Measurements from ENCODE around the gene TFDP1.

DNA sequence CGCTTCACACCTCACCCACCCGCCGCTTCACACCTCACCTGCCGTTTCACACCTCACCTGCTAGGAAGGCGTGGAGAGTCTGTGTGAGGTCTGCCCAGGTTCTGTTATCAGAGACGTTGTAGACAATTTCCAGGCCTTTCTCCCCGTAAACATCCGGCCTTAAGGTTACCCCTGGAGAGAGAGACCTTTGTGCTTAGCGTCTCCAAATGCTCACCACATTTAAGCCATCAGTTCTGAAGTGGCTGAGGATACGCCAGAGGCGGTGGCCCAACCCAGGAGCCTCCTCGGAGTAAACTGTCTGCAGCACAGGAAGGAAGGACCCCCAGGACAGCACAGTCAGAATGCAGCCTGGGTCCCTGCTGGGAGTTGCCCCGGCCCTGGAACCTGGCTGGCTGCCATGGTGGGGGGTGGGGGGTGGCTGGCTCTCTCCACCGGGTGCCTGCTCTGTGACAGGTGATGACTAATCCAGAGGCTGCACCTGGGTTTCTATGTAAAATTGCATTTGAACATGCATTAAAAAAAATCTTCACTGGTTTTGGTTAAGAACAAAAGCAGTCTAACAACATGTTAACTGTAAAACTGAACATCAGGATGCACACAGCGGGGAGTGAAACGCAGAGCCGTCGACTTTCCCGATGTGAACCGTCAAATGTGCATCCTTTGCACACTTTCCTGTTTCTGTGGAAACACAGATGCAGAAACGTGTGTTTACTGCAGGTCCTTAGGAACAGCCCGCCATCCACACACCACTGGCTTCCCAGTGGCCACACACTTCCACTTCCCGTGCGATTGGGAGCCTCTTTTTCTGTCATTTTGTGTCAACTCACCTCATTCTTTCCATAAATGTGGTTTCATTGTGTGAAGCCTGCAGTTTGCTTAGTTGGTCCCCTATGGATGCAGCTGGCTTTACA lies 69.0 kb downstream of the TFDP1 start:
- no peak for TF ChIP-seq POLR2AphosphoS5 (IDR thresholded peaks at IDR 0.05)
- TF ChIP-seq, protein P1, sequence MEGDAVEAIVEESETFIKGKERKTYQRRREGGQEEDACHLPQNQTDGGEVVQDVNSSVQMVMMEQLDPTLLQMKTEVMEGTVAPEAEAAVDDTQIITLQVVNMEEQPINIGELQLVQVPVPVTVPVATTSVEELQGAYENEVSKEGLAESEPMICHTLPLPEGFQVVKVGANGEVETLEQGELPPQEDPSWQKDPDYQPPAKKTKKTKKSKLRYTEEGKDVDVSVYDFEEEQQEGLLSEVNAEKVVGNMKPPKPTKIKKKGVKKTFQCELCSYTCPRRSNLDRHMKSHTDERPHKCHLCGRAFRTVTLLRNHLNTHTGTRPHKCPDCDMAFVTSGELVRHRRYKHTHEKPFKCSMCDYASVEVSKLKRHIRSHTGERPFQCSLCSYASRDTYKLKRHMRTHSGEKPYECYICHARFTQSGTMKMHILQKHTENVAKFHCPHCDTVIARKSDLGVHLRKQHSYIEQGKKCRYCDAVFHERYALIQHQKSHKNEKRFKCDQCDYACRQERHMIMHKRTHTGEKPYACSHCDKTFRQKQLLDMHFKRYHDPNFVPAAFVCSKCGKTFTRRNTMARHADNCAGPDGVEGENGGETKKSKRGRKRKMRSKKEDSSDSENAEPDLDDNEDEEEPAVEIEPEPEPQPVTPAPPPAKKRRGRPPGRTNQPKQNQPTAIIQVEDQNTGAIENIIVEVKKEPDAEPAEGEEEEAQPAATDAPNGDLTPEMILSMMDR (IDR thresholded peaks at IDR 0.05), result no peak
- TF ChIP-seq POLR2A (IDR thresholded peaks at IDR 0.05; ENCODE audit: low read depth), result no peak
